H1 (cell line): Measurements from ENCODE around the gene ARSI. TPM values are rescaled to one million over a fixed set of nuclear protein-coding genes. Genes with fewer than 3 reads are reported as not detected.

Source experiments
- CTCF ChIA-PET: fragments of 300-600 bp; sonication (Branson Sonifier 250); formaldehyde crosslinking; loops from one replicate; lab custom pipeline; 2021; ENCODE audit not compliant: partially characterized antibody; lab: Charles Lee
- POLR2A ChIA-PET: fragments of 300-600 bp; sonication (Branson Sonifier 250); formaldehyde crosslinking; loops from one replicate; lab custom pipeline; 2021; ENCODE audit warnings: inconsistent platforms; ENCODE audit not compliant: partially characterized antibody; lab: Charles Lee
- DNase-seq, 2 experiments: peaks; one replicate each; pipeline versions ENCODE4 v3.0.0 to v3.0.0-alpha.2; 2010 to 2022; ENCODE audit warnings: low spot score in 2 of 2, low read depth in 1 of 2, mixed read lengths in 1 of 2
- FAIRE-seq: peaks from 2 replicates; lab custom pipeline; 2011; peaks lifted over from hg19 to GRCh38; lab: Jason Lieb, UNC
- H2AFZ ChIP-seq: 2 replicates; pipeline ENCODE4 v1.8.1; 2012; ENCODE audit warnings: low read length, inconsistent platforms
- H2AK5ac ChIP-seq: 2 replicates; pipeline ENCODE4 v1.6.1; 2013; ENCODE audit warnings: low read depth, low read length
- H2BK120ac ChIP-seq: replicated peaks from 2 replicates; pipeline ENCODE3; 2013; ENCODE audit warnings: low read depth, low read length, inconsistent platforms
- H2BK12ac ChIP-seq: 2 replicates; pipeline ENCODE4 v1.6.1; 2013; ENCODE audit warnings: low read depth, low read length
- H2BK15ac ChIP-seq: 2 replicates; pipeline ENCODE4 v1.6.1; 2013; ENCODE audit warnings: low read length
- H2BK20ac ChIP-seq: 2 replicates; pipeline ENCODE4 v1.6.1; 2013; ENCODE audit warnings: low read length
- H2BK5ac ChIP-seq: 2 replicates; pipeline ENCODE4 v1.6.1; 2013; ENCODE audit warnings: low read depth, low read length
- H3K14ac ChIP-seq: 2 replicates; pipeline ENCODE4 v1.6.1; 2013; ENCODE audit warnings: inconsistent platforms; ENCODE audit not compliant: insufficient read length
- H3K18ac ChIP-seq: 2 replicates; pipeline ENCODE4 v1.6.1; 2013; ENCODE audit warnings: low read length; ENCODE audit errors: extremely low read depth
- H3K23ac ChIP-seq: 2 replicates; pipeline ENCODE4 v1.6.1; 2013; ENCODE audit warnings: inconsistent platforms; ENCODE audit not compliant: insufficient read length
- H3K23me2 ChIP-seq: 2 replicates; pipeline ENCODE4 v1.6.1; 2013; ENCODE audit warnings: low read depth, low read length
- H3K27ac ChIP-seq: 2 replicates; pipeline ENCODE4 v1.6.1; 2011; ENCODE audit warnings: low read depth, low read length, inconsistent platforms
- H3K27me3 ChIP-seq, 4 experiments: replicated peaks in 1 of 4; 1 replicate in 1 of 4; 2 replicates in 3 of 4; pipeline versions ENCODE4 v1.6.1 to v1.8.1; 2011 to 2013; ENCODE audit warnings: low read length in 3 of 4, mild to moderate bottlenecking in 3 of 4, inconsistent platforms in 2 of 4, mixed read lengths in 2 of 4, moderate library complexity in 1 of 4; ENCODE audit not compliant: control insufficient read depth in 3 of 4, insufficient read depth in 3 of 4; ENCODE audit errors: extremely low read depth in 1 of 4
- H3K36me3 ChIP-seq, 4 experiments: 2 replicates each; pipeline versions ENCODE4 v1.6.1 to v1.8.1; 2011 to 2013; ENCODE audit warnings: mild to moderate bottlenecking in 4 of 4, low read length in 3 of 4, moderate library complexity in 2 of 4, control low read depth in 1 of 4, inconsistent platforms in 1 of 4; ENCODE audit not compliant: insufficient read depth in 4 of 4, control insufficient read depth in 2 of 4
- H3K4ac ChIP-seq: replicated peaks from 2 replicates; pipeline ENCODE3; 2013; ENCODE audit warnings: low read length, low read depth, mixed read lengths, inconsistent platforms; ENCODE audit not compliant: insufficient read length
- H3K4me1 ChIP-seq, 4 experiments: replicated peaks in 1 of 4; 1 replicate in 1 of 4; 2 replicates in 3 of 4; pipeline versions ENCODE4 v1.6.1 to v1.8.1; 2011 to 2013; ENCODE audit warnings: low read length in 3 of 4, inconsistent platforms in 2 of 4, mixed read lengths in 1 of 4; ENCODE audit not compliant: insufficient read depth in 4 of 4, control insufficient read depth in 3 of 4
- H3K4me2 ChIP-seq, 2 experiments: 2 replicates each; pipeline versions ENCODE4 v1.6.1 to v1.8.1; 2011 to 2013; ENCODE audit warnings: low read depth in 2 of 2, low read length in 2 of 2, control low read depth in 1 of 2, inconsistent platforms in 1 of 2, mild to moderate bottlenecking in 1 of 2; ENCODE audit not compliant: insufficient read depth in 1 of 2
- H3K4me3 ChIP-seq, 4 experiments: fragments of 200-600, 300-600 bp in 1 of 4; sonication (generic), shearing (Covaris generic), sonication (Bioruptor Twin) in 1 of 4; 2 replicates each; pipeline versions ENCODE4 v1.5.1 to v1.8.1; 2011 to 2016; ENCODE audit warnings: low read length in 4 of 4, low read depth in 3 of 4, control low read depth in 2 of 4, inconsistent platforms in 2 of 4, mild to moderate bottlenecking in 2 of 4, mixed read lengths in 1 of 4, moderate library complexity in 1 of 4; ENCODE audit not compliant: insufficient read depth in 2 of 4; ENCODE audit errors: extremely low read depth in 1 of 4
- H3K56ac ChIP-seq: replicated peaks from 2 replicates; pipeline ENCODE3; 2013; ENCODE audit warnings: low read depth, mild to moderate bottlenecking, mixed read lengths, low read length, inconsistent platforms; ENCODE audit not compliant: insufficient read length
- H3K79me1 ChIP-seq: 2 replicates; pipeline ENCODE4 v1.6.1; 2013; ENCODE audit warnings: low read depth, low read length, control low read depth
- H3K79me2 ChIP-seq, 2 experiments: 2 replicates each; pipeline versions ENCODE4 v1.6.1 to v1.8.1; 2012 to 2013; ENCODE audit warnings: low read length in 2 of 2, mild to moderate bottlenecking in 2 of 2, inconsistent platforms in 1 of 2; ENCODE audit not compliant: insufficient read depth in 2 of 2, control insufficient read depth in 1 of 2
- H3K9ac ChIP-seq, 4 experiments: replicated peaks in 1 of 4; 1 replicate in 1 of 4; 2 replicates in 3 of 4; pipeline versions ENCODE4 v1.6.1 to v1.8.1; 2011 to 2013; ENCODE audit warnings: low read depth in 3 of 4, low read length in 3 of 4, control low read depth in 2 of 4, mild to moderate bottlenecking in 2 of 4, moderate library complexity in 2 of 4, inconsistent platforms in 1 of 4; ENCODE audit errors: extremely low read depth in 1 of 4
- H3K9me3 ChIP-seq, 2 experiments: 2 replicates each; pipeline versions ENCODE4 v1.6.1 to v1.8.1; 2012 to 2013; ENCODE audit warnings: mild to moderate bottlenecking in 2 of 2, moderate library complexity in 2 of 2, control low read depth in 1 of 2, inconsistent platforms in 1 of 2, low read depth in 1 of 2, low read length in 1 of 2, mixed read lengths in 1 of 2; ENCODE audit not compliant: insufficient read depth in 2 of 2
- H4K20me1 ChIP-seq, 2 experiments: replicated peaks in 1 of 2; 2 replicates each; pipeline versions ENCODE3 to v1.8.1; 2011 to 2013; ENCODE audit warnings: inconsistent platforms in 2 of 2, low read length in 2 of 2, mild to moderate bottlenecking in 1 of 2; ENCODE audit not compliant: insufficient read depth in 2 of 2, control insufficient read depth in 1 of 2
- H4K5ac ChIP-seq: 2 replicates; pipeline ENCODE4 v1.6.1; 2013; ENCODE audit warnings: low read length, low read depth, mixed read lengths, inconsistent platforms; ENCODE audit not compliant: insufficient read length
- H4K8ac ChIP-seq: 2 replicates; pipeline ENCODE4 v1.8.0; 2013; ENCODE audit warnings: mild to moderate bottlenecking, moderate library complexity, low read length, inconsistent platforms; ENCODE audit not compliant: insufficient read depth; ENCODE audit errors: extremely low read depth
- H4K91ac ChIP-seq: replicated peaks from 2 replicates; pipeline ENCODE3; 2013; ENCODE audit warnings: low read length, mixed read lengths, inconsistent platforms; ENCODE audit not compliant: insufficient read length
- ATF3 ChIP-seq: IDR thresholded peaks from 2 replicates; pipeline ENCODE4 v1.6.1; 2011; ENCODE audit warnings: low read depth, mild to moderate bottlenecking, low read length; ENCODE audit not compliant: insufficient read depth
- WGBS, 2 experiments: shearing (Covaris generic) in 1 of 2; methylation state at CpG; one replicate each; pipeline versions ENCODE4 v1.1.6 to v1.1.7; 2013 to 2015; ENCODE audit warnings: low lambda C conversion rate in 2 of 2, mixed read lengths in 2 of 2, inconsistent platforms in 1 of 2, low coverage in 1 of 2, missing lambda C conversion rate in 1 of 2; ENCODE audit not compliant: insufficient replicate concordance in 2 of 2, insufficient coverage in 1 of 2, insufficient read length in 1 of 2; ENCODE audit errors: extremely low coverage in 1 of 2, missing lambda C conversion rate in 1 of 2; 5-methylcytosine and 5-hydroxymethylcytosine counted together
- polyA plus RNA-seq, 7 experiments: library from polyadenylated mRNA; depleted of rRNA in 3 of 7; stranded (reverse) in 5 of 7; unstranded in 2 of 7; fragments of >200 nt in 5 of 7; fragments of 200-250 nt in 2 of 7; gene quantifications; 1 replicate in 5 of 7; 2 replicates in 1 of 7; 4 replicates in 1 of 7; pipeline versions ENCODE4 v1.2.1 to v1.2.3, GENCODE V29; 2011 to 2013; ENCODE audit warnings: missing spikeins in 2 of 7, mixed read lengths in 2 of 7
- total RNA-seq: library from RNA; stranded (reverse); fragmentation: NEBNext Ultra II Directional; extraction: Animal tissue kit (Norgen Biotek cat#: 25700); gene quantifications from 2 replicates; pipeline ENCODE4 v1.2.1, GENCODE V29; 2021

Gene ARSI
- total and polyA plus RNA-seq, 2 of the 8 experiments (the other 6 are each of a cell fraction or from before 2014, with no cell fraction given), result 4.5 to 6.7 TPM

GRCh38 chr5:150320044-150320613 lies 17.4 kb upstream of the ARSI start:
- FAIRE-seq, result no peak

More at GRCh38 chr5:150320044-150320613, 17.4 kb upstream of the ARSI start:
- Histone ChIP-seq H2BK120ac (no peak overlapping the region), H2AK5ac (no peak overlapping the region), H3K9me3 (no peaks in the 10 kb centered on the region), H3K79me1 (no peaks in the 10 kb centered on the region), H3K23me2 (no peaks in the 10 kb centered on the region), H3K36me3 (no peaks in the 10 kb centered on the region), H2BK20ac (no peak overlapping the region), H3K18ac (no peak overlapping the region), H3K4ac (no peak overlapping the region), H3K14ac (no peak overlapping the region), H3K27me3 (no peaks in the 10 kb centered on the region), H4K5ac (no peak overlapping the region), H3K79me2 (no peaks in the 10 kb centered on the region), H3K56ac (no peak overlapping the region), H2BK12ac (no peak overlapping the region), H4K8ac (no peak overlapping the region), H4K91ac (no peak overlapping the region), H2BK15ac (no peak overlapping the region), H3K4me3 (no peak overlapping the region), H3K27ac (no peak overlapping the region), H3K23ac (no peak overlapping the region), H2BK5ac (no peak overlapping the region), H2AFZ (no peak overlapping the region), H3K4me2 (no peak overlapping the region), H3K9ac (no peak overlapping the region), H4K20me1 (no peaks in the 10 kb centered on the region), H3K4me1 (peaks cover 0 to 6% (median 1%) of the 10 kb centered on the region in 4 experiments; a peak in 4 of 7 replicates)
- ChIA-PET POLR2A (interaction anchor here (0.9 to 3.1 kb wide), 2 partner anchors 10 to 17 kb away, joined by 3 to 11 read pairs; partner anchors contain the start of gene ARSI), CTCF (interaction anchor here (0.7 to 2.4 kb wide), 12 partner anchors 9 to 79 kb away, joined by 3 to 8 read pairs (median 4); partner anchors contain the start of gene ARSI)
- DNase-seq, result no peak
- 80% methylated on average over 2 of the region's 2 CpGs; no CpG with 5 or more reads in 1 of the 2 experiments for WGBS, 2 experiments
- no peak for TF ChIP-seq ATF3
